Measurements from ENCODE around the gene RNF224. TPM values are rescaled to one million over a fixed set of nuclear protein-coding genes. Genes with fewer than 3 reads are reported as not detected.

Gene RNF224
- total RNA-seq, 2 experiments from 2014 or later, result not detected

DNA sequence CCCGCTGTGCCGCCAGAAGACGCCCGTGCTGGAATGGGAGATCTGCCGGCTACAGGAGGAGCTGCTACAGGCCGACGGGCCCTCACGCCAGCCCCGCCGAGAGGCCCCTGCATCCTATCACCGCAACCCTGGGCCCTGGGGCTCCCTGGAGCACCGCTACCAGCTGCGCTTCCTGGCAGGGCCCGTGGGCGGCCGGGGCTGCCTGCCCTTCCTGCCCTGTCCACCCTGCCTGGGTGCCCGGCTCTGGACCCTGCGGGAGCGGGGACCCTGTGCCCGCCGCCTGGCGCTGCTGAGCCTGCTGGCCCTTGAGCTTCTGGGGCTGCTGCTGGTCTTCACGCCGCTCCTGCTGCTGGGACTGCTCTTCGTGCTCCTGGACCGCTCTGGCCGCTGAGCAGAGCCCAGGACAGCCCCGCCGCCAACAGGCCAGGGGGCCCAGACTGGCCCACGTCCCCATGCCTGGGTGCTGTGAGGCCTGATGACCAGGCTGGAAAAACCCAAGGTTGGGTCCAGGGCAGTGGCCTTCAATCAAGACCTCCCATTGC, 9.0 kb upstream of the RNF224 start:
- H3K27ac Mint-ChIP-seq, result no peak overlapping the region
- no peak overlapping the region for H3K4me3 Mint-ChIP-seq
- intact Hi-C loops (cut with micrococcal nuclease), result no loop called here
- DNase-seq, result no peak
- H3K27me3 Mint-ChIP-seq, result no peaks in the 10 kb centered on the region
- peaks cover 3% of the 10 kb centered on the region for H3K36me3 Mint-ChIP-seq
- CTCF ChIA-PET, result no interaction called here
- peaks cover 3% of the 10 kb centered on the region for H3K4me1 Mint-ChIP-seq (ENCODE audit: low read depth)
- no peaks in the 10 kb centered on the region for H3K9me3 Mint-ChIP-seq
- POLR2A ChIA-PET, result no interaction called here

DNA sequence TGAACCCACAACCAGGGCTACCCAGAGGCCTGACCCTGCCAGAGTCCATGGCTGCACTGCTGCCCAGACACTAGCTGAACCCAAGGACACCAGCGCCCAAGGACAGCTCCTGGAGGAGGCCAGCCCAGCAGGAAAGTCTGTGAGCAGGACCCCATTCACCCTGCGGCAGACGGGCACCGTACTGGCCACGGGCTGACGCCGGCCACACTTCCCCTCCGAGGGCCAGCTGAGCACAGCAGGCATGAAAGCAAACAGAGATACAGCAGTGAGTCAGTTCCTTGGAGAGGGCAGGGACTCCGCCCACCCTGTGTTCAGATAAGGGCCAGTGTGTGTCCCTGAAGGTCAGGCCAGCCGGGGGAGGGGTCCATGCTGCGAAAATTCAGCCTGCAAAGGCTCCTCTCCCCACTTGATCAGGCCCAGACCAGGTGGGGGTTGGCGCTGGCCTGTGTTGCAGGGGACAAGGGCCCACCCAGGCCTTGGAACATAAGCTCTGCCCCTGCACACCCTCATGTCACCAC, 8.5 kb upstream of the RNF224 start:
- intact Hi-C loops (cut with micrococcal nuclease), result no loop called here
- ChIA-PET POLR2A (interaction anchor here (1.7 kb wide), 1 partner anchor 30 kb away, joined by 6 read pairs; the partner anchor contains the start of gene SSNA1), CTCF (no interaction called here)
- H3K4me3 Mint-ChIP-seq, result no peak overlapping the region
- H3K36me3 Mint-ChIP-seq, result peaks cover 3% of the 10 kb centered on the region
- DNase-seq, result no peak
- H3K9me3 Mint-ChIP-seq, result no peaks in the 10 kb centered on the region
- no peak overlapping the region for H3K27ac Mint-ChIP-seq
- H3K4me1 Mint-ChIP-seq (ENCODE audit: low read depth), result peaks cover 3% of the 10 kb centered on the region
- H3K27me3 Mint-ChIP-seq, result no peaks in the 10 kb centered on the region

DNA sequence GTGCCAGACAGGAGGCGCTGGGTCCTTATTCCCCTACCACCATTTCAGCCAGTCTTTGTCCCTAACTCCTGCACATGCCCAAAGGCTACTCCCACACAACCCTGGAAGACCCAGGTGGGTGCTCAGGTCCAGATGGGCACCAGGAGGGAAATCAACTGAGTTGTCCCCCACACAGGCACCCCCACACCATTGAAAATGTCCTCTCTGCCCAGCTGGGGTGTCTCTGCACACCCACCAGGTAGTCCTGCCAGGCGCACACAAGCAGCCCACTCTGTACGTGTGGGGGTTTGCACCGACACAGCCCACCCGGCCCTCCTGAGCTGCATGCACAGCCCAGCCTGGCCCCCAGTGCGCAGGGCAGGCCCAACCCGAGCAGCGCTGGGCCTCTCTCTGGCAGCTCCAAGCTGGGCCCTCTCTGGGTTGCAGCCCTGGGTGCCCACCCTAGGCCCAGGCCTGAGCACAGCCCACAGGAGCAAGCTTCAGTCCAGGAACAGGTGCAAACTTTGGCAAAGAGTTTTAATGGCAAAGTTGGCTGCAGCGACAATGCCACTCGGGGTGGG, 7.5 kb upstream of the RNF224 start:
- H3K4me1 Mint-ChIP-seq (ENCODE audit: low read depth), result peaks cover 3% of the 10 kb centered on the region
- intact Hi-C loops (cut with micrococcal nuclease), result loop anchor here (5.0 kb wide), 1 partner anchor 428 kb away; the partner anchor contains the start of gene TMEM141
- no peaks in the 10 kb centered on the region for H3K9me3 Mint-ChIP-seq
- H3K4me3 Mint-ChIP-seq, result peak overlapping the region; percentile 16
- POLR2A ChIA-PET, result interaction anchor here (0.5 to 1.7 kb wide), 3 partner anchors 31 to 133 kb away, joined by 3 to 6 read pairs (median 4); partner anchors contain the start of gene SSNA1
- CTCF ChIA-PET, result no interaction called here
- DNase-seq, result no peak
- H3K36me3 Mint-ChIP-seq, result peaks cover 3% of the 10 kb centered on the region
- H3K27ac Mint-ChIP-seq, result no peak overlapping the region
- no peaks in the 10 kb centered on the region for H3K27me3 Mint-ChIP-seq

DNA sequence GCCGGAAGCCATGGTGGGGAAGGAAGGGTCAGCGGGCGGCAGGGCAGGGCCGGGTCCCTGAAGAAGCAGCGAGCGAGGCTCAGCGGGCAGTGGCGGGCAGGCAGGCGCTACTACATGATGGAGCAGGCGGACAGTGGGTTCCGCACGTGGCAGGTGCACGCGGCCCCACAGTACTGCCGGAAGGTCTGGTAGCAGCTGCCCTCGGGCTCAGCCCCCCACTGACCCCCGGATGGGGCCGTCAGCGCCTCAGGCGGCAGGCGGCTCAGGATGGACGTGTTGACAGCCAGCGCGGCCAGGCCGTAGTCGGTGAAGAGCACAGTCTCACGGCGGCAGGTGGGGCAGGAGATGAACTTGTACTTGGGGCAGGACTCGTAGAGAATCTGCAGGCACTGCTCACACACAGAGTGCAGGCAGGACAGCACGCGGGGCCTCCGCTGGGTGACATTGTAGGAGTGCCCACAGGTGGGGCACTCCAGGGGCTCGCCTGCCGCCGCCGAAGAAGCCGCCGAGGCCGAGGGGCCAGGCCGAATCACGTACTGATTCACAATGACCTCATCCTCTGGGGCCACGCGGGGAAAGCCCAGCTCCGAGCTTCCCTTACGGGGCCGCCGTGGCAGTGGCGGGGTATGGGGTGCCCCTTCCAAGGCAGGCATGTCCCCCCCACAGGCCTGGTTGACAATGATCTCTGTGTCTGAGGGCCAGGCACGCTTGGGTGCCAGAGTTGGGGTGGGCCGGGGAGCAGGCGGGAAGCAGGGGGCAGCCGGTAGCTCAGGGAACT, 6.8 kb upstream of the RNF224 start:
- peak overlapping the region; percentile 16 for H3K4me3 Mint-ChIP-seq
- H3K27ac Mint-ChIP-seq, result no peak overlapping the region
- H3K4me1 Mint-ChIP-seq (ENCODE audit: low read depth), result peaks cover 3% of the 10 kb centered on the region
- intact Hi-C loops (cut with micrococcal nuclease), result loop anchor here (5.0 kb wide), 1 partner anchor 428 kb away; the partner anchor contains the start of gene TMEM141
- H3K9me3 Mint-ChIP-seq, result no peaks in the 10 kb centered on the region
- DNase-seq, result no peak
- ChIA-PET POLR2A (interaction anchor here (0.5 to 1.7 kb wide), 3 partner anchors 32 to 134 kb away, joined by 3 to 6 read pairs (median 4); partner anchors contain the start of gene SSNA1), CTCF (no interaction called here)
- no peaks in the 10 kb centered on the region for H3K27me3 Mint-ChIP-seq
- peaks cover 2% of the 10 kb centered on the region for H3K36me3 Mint-ChIP-seq

DNA sequence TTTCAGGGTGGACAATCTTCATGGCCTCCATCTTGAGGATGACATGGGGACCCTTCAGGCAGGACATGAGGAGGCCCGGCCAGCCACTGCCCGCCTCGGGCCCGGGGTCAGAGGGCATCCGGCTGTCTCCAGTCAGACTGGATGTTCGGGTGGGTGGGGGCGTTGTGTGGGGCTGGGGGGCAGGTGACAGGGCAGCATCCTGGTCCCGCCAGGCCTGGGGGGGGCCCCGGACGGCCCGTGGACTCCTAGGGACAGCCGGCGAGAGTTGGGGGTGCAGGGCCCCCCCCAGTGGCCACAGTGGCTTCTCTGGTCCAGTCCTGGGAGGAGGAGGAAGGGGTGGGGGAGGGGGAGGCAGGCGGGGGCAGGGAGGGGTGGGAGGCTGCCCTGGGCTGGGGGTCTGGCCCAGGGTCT, 6.2 kb upstream of the RNF224 start:
- no peak for DNase-seq
- H3K36me3 Mint-ChIP-seq, result no peaks in the 10 kb centered on the region
- ChIA-PET POLR2A (interaction anchor here (1.2 kb wide), 1 partner anchor 93 kb away, joined by 4 read pairs; no protein-coding TSS in a partner anchor), CTCF (no interaction called here)
- H3K4me1 Mint-ChIP-seq (ENCODE audit: low read depth), result peaks cover 3% of the 10 kb centered on the region
- intact Hi-C loops (cut with micrococcal nuclease), result loop anchor here (5.0 kb wide), 1 partner anchor 429 kb away; the partner anchor contains the start of gene TMEM141
- no peaks in the 10 kb centered on the region for H3K9me3 Mint-ChIP-seq
- no peak overlapping the region for H3K4me3 Mint-ChIP-seq
- no peak overlapping the region for H3K27ac Mint-ChIP-seq
- H3K27me3 Mint-ChIP-seq, result no peaks in the 10 kb centered on the region

DNA sequence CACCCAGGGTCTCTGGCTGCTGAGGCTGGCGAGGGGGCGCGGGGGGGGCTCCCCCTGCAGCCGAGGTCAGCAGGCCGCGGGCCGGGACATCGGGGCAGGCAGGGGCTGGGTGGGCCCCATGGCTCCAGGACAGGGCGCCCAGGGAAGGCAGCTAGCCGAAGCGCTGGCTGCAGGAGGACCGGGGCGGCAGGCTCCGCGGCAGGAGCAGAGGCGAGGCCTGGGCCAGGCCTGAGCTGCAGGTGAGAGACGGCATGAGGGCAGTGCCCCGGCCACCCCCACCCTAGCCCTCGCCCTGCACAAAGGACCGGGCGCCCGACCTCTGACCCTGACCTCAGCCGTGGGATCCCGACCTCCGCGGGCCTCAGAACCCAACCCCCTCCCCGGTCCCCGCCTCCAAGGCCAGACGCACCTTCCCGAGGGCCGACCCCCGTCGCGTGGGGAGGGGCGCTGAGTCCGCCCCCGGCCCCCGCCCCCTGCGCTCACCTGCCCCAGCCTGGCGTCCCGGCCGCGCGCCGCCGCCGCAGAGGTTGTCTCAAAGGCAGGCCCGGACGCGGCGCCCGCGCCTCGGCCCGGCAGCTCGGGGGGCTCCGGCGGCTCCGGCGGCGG, 5.7 kb upstream of the RNF224 start:
- POLR2A ChIA-PET, result interaction anchor here (6.8 kb wide), 1 partner anchor 19 kb away, joined by 38 read pairs; the partner anchor contains the start of gene TUBB4B
- Mint-ChIP-seq H3K4me1 (ENCODE audit: low read depth) (peaks cover 3% of the 10 kb centered on the region), H3K27me3 (no peaks in the 10 kb centered on the region), H3K4me3 (no peak overlapping the region), H3K9me3 (no peaks in the 10 kb centered on the region), H3K27ac (no peak overlapping the region), H3K36me3 (no peaks in the 10 kb centered on the region)
- intact Hi-C loops (cut with micrococcal nuclease), result loop anchor here (2.0 to 5.0 kb wide), 2 partner anchors 93 to 429 kb away; partner anchors contain the start of gene TMEM141
- CTCF ChIA-PET, result interaction anchor here (1.9 to 3.7 kb wide), 2 partner anchors 18 to 32 kb away, joined by 9 to 22 read pairs; partner anchors contain the start of genes SSNA1 and TUBB4B
- DNase-seq, result no peak

DNA sequence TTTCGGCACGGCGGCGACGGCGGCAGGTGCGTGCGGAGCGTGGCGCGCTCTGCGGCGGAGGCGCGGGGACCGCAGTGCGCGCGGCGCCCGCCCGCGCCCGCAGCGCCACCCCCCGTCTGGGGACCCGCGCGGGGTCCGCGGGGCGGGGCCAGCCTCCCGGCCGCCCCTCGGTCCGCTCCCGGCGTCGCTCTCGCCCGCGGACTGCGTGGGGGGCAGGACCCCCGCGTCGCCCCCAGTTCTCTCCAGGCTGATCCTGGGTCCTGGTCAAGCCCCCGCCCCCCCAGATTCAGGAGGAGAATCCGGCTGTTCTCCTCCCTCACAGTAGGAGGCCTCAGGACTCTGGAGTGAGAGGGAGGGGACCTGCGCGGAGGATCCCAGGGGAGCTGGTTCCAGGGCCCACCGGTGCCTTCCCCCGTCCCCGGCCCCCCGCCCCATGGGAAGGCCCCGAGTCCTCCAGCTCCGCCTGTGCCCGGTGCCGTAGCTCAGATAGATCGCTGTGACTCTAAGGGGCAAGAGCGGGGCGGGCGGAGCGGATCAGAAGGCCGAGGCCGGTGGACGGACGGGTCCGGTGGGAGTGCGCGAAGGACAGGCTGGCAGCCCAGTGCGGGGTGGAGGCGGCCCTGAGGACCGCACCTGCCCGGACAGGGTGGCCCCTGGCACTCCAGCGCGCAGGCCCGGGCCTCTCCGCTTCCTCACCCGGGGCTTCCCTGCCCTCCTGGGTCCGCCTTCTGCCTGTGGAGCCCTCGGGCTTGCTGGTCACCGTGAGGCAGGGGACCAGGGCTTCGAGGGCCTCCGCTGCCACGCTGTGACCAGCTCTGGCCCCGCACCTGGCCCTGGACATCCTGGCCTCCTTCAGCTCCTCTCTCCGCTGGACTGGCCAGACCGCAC, 4.9 kb upstream of the RNF224 start, which contains the start of gene RNF208:
RNF208 (minus strand) TSS at position 51 of the 888 bp plus-strand sequence. CDS start 1,028 bp downstream, outside the sequence.
- ChIA-PET CTCF (interaction anchor here (0.9 to 6.6 kb wide), 8 partner anchors 14 to 127 kb away, joined by 3 to 54 read pairs (median 8); partner anchors contain the start of genes SSNA1 and TUBB4B), POLR2A (interaction anchor here (0.5 to 6.8 kb wide), 12 partner anchors 17 to 136 kb away, joined by 3 to 38 read pairs (median 6); partner anchors contain the start of genes ANAPC2, MAN1B1, SSNA1 and TPRN)
- H3K4me1 Mint-ChIP-seq (ENCODE audit: low read depth), result peaks cover 3% of the 10 kb centered on the region
- H3K27ac Mint-ChIP-seq, result peak within 1 kb of the TSS; percentile 58
- H3K36me3 Mint-ChIP-seq, result no peaks in the 10 kb centered on the region
- H3K27me3 Mint-ChIP-seq, result no peaks in the 10 kb centered on the region
- intact Hi-C loops (cut with micrococcal nuclease), result loop anchor here (1.0 to 5.0 kb wide), 9 partner anchors 17 to 739 kb away; partner anchors contain the start of genes ANAPC2, MAN1B1, NDOR1 and SEC16A
- H3K9me3 Mint-ChIP-seq, result no peaks in the 10 kb centered on the region
- peak within 1 kb of the TSS; percentile 73 for H3K4me3 Mint-ChIP-seq
- no peak for DNase-seq

DNA sequence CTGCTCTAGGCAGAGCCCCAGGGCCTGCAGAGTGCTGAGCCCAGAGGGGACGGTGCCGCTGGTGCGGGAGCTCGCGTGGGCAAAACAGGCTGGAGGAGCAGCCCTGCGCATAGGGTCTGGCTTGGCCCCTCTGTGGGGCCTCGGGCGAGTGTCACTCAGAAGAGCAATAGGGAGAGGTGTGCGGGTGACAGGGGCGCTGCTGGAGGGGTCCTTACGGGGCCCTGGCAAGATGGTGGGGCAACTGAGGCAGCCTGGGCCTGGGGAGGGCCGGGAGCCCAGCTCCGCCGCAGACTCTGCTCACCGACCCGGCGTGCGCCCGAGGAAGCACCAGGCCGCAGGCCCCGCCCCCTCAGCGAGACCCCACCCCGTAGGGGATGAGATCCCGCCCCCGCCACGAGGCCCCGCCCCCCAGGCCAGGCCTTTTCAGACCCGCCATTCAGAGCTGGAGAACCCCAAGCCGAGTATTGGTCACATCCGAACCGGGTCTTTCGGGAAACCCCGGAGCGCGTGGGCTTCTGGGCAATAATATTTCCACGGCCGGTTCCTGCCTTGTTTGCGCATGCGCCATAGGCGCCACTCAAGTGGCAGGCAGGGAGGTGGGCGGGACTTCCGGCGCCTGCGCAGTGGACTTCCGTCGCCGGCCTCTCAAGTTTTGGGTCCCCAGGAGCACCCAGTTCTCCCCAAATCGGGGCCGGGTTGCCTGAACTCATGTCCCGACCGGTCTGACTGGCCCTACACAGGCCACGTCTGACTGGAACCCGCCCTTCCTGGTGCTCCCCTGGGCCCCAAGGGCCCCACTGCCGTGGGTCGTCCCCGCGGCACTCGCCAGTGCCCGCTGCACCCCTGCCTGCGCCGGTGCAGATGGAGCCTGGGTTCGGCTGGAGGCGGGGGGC, 4.0 kb upstream of the RNF224 start:
- Mint-ChIP-seq H3K27me3 (peaks cover 2% of the 10 kb centered on the region), H3K9me3 (no peaks in the 10 kb centered on the region), H3K4me3 (peak overlapping the region; percentile 73), H3K36me3 (no peaks in the 10 kb centered on the region), H3K4me1 (ENCODE audit: low read depth) (peaks cover 5% of the 10 kb centered on the region), H3K27ac (peak overlapping the region; percentile 58)
- DNase-seq, result peak; percentile 99
- intact Hi-C loops (cut with micrococcal nuclease), result loop anchor here (1.0 to 5.0 kb wide), 9 partner anchors 17 to 740 kb away; partner anchors contain the start of genes ANAPC2, MAN1B1, NDOR1 and SEC16A
- CTCF ChIA-PET, result interaction anchor here (0.9 to 6.6 kb wide), 10 partner anchors 13 to 128 kb away, joined by 3 to 54 read pairs (median 6); partner anchors contain the start of genes SSNA1 and TUBB4B
- POLR2A ChIA-PET, result interaction anchor here (0.5 to 6.8 kb wide), 13 partner anchors 17 to 137 kb away, joined by 3 to 38 read pairs (median 6); partner anchors contain the start of genes ANAPC2, MAN1B1, SSNA1 and TPRN

DNA sequence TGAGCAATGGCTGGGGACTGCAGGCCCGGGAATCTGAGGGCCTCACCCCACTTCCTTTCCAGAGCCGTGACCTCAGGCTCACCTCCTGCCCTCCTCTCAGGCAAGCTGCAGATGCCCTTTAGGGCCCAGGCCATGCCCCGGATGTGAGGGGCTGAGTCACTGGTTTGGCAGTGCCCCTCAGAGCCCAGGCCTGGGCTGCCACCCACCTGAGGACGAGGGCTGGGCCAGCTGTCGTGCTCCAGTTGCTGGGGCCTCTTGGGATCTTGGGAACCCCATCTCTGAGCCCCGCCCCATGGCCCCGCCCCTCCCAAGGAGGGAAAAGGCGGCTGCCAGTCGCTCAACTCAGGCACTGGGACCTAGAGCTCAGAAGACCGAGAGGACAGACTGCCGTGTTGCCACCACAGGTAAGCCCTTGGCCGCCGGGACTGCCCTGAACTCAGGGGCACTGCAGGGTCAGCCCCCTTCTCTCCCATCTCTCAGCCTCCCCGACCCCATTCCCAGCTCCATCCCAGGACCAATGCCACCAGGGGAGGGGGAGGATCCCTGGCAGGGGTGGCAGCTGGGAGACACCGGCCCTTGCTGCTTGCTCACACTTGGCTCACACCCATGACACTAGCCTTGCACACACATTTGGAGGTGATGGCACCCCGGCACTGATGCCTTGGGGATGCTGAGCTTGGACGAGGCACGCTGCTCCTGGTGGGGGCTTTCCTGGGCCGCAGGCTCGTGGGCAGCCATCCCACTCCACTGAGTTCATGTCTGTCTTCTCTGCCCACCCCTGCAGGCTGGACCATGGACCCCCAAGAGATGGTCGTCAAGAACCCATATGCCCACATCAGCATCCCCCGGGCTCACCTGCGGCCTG, 2.2 kb upstream of the RNF224 start, which contains the start of gene CYSRT1:
CYSRT1 (plus strand) TSS at position 345 of the 865 bp plus-strand sequence; CDS start at position 793, 448 bp downstream.
- peak within 1 kb of the TSS; percentile 56 for H3K27ac Mint-ChIP-seq
- H3K36me3 Mint-ChIP-seq, result no peaks in the 10 kb centered on the region
- intact Hi-C loops (cut with micrococcal nuclease), result loop anchor here (5.0 kb wide), 1 partner anchor 433 kb away; the partner anchor contains the start of gene TMEM141
- ChIA-PET POLR2A (interaction anchor here (0.6 to 6.8 kb wide), 4 partner anchors 16 to 37 kb away, joined by 3 to 38 read pairs (median 3); partner anchors contain the start of genes SSNA1, TPRN and TUBB4B), CTCF (interaction anchor here (0.9 to 6.6 kb wide), 6 partner anchors 11 to 195 kb away, joined by 3 to 54 read pairs (median 10); partner anchors contain the start of gene TUBB4B)
- peak; percentile 61 for DNase-seq
- H3K4me3 Mint-ChIP-seq, result peak within 1 kb of the TSS; percentile 73
- H3K27me3 Mint-ChIP-seq, result peaks cover 2% of the 10 kb centered on the region
- H3K4me1 Mint-ChIP-seq (ENCODE audit: low read depth), result peaks cover 5% of the 10 kb centered on the region
- no peaks in the 10 kb centered on the region for H3K9me3 Mint-ChIP-seq
